RCC 7860 (cell line): Measurements from ENCODE around the gene MYO1G.
"Not testable (repeated sequence)": the region's sequence is repeated elsewhere in the genome, so short reads cannot be mapped to it uniquely, and the experiment has no call there.

ENCODE experiments used
- DNase-seq: peaks from one replicate; pipeline ENCODE4 v3.0.0-alpha.2; 2015; ENCODE audit warnings: low spot score
- FAIRE-seq: peaks from 2 replicates; lab custom pipeline; 2012; peaks lifted over from hg19 to GRCh38; lab: Jason Lieb, UNC

Gene MYO1G

DNA sequence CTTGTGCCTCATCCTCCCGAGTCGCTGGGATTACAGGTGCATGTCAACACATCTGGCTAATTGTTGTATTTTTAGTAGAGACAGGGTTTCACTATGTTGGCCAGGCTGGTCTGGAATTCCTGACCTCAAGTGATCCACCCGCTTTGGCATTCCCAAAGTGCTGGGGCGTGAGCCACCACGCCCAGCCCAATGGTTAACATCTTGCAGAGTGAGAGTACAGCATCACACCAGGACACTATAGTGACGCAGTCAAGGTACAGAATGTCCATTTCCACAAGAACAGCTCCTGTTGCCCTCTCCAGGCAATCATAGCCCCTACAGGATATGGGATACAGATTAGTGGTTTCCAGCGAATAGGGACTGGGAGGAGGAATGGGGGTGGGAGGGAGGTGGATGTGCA is 34.0 kb downstream of the MYO1G start:
- FAIRE-seq (no peak), DNase-seq (no peak)

DNA sequence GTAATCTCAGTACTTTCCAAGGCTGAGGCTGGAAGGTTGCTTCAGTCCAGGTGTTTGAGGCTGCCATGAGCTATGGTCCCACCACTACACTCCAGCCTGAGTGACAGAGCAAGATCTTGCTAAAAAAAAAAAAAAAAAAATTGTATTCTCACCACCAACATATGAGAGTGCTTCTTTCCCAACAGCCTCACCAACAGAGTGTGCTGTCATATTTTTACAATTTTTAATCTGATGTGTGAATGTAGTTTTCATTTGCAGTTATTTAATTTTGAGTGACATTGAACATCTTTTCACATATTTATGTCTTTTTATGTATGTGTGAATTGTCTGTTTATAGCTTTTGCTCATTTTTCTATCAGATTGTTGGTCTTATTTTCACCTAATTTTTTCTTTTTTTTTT is 35.2 kb downstream of the MYO1G start:
- FAIRE-seq, result no peak

DNA sequence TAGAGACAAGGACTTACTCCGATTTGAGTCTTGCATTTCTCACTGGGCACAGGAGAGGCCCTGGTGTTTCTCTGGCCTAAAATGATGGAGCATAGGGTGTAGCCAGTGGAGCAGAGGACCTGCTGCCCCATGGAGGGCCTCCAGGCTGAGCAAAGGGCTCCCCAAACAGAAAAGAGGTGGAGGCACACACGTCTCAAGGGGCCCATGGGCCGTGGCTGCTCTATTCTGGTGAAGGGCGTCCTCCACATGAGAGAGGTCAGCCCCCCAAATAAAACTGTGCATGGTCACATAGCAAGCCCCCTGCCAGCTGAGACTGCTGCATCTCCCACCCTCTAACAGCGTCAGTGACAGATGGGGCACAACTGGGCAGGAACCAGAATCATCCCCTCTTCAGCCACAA is 41.4 kb downstream of the MYO1G start:
- FAIRE-seq, result no peak
- no peak for DNase-seq

More for the DNA sequence above, 35.2 kb downstream of the MYO1G start:
- DNase-seq, result no peak

DNA sequence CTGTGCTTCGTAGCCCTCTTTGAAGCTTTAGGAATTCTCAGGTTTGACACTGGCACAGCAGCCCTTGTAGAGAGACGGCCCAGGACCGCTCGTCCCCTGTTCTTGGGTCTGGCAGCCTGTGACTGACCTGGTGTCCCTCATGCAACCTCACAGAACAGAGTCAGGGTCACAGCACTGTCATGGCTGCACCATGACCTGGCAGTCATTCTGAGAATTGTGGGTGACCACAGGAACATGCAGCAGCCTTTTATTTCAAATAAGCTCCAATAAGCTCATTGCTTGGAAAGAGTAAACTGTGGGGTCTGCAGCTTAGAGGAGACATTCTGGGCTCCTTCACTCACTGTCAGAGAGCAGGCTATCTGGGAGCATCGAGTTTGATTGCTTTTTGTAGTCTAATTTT is 42.5 kb downstream of the MYO1G start:
- no peak for FAIRE-seq
- no peak for DNase-seq

DNA sequence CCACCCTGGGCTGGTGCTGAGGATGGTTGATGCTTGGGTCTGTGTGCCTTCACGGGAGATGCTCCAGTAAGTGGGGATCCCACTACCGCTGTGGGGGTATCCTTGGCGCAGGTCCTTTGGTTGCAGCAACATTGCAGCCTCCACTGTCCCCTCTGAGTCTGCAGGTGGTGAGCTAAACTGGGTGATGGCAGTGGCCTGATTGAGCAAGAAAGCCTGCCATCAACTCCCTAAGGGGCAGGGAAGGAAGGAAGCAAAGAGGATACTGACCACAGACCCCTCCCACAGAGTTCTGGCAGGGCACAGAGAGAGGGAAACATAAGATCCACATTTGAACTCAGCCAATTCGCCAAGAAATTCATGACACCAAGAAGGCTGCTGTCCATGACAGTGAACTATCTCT is 43.2 kb downstream of the MYO1G start:
- no peak for DNase-seq
- FAIRE-seq, result no peak

DNA sequence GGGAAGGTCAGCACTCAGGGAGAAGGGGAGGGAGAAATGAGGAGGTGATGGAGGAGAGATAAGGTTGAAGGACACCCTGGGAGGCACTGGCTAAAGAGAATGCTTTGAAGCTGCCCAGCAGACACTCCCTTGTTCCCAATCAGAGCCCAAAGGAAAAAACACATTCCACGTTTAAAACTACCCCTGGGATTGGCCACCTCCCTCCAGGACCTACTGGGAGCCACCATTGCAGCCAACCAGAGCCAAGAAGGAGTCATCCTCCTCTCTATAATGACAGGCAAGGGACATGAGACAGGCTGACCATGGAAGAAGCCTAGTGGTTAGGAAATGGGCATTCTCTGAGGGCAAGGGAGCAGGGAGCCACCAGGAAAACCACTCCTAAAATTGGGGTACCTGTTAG is 43.8 kb downstream of the MYO1G start:
- DNase-seq (no peak), FAIRE-seq (no peak)

DNA sequence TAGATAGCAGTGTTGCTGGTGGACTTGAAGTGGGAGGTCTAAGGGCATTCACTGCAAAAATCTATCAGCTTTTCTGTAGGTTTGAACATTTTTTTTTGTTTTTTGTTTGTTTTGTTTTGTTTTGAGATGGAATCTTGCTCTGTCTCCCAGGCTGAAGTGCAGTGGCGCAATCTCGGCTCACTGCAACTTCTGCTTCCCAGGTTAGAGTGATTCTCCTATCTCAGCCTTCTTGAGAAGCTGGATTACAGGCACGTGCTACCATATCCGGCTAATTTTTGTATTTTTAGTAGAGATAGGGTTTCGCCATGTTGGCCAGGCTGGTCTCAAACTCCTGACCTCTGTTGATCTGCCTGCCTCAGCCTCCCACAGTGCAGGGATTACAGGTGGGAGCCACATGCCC is 44.3 kb downstream of the MYO1G start:
- FAIRE-seq, DNase-seq: not testable (repeated sequence)

DNA sequence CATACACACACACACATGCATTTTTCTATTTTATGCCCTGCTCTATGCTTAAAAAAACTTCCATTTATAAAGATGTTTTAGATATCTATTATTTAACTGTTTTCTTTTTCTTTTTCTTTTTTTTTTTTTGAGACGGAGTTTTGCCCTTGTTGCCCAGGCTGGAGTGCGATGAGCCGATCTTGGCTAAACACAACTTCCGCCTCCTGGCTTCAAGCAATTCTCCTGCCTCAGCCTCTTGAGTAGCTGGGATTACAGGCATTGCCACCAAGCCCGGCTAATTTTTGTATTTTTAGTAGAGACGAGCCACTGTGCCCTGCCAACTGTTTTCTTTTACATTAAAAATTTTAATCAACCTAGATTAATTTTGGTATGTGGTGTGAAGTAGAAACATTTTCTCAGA is 47.9 kb downstream of the MYO1G start:
- FAIRE-seq, result no peak

DNA sequence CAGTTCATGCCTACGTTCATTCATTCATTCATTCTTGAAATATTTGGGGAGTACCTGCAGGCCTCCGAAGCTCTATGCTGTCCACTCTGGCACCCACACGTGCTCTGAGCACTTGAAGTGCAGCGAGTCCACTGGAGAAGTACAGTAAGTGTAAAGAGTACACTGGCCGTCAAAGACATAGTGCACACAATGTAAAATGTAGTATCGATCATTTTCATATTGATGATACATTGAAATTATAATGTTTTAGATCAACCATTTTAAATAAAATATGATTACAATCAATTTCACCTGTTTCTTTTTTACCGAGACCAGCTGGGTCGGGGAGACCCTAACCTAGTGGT is 56.5 kb downstream of the MYO1G start:
- DNase-seq, result no peak
- FAIRE-seq, result no peak

More for the DNA sequence above, 47.9 kb downstream of the MYO1G start:
- DNase-seq, result no peak

DNA sequence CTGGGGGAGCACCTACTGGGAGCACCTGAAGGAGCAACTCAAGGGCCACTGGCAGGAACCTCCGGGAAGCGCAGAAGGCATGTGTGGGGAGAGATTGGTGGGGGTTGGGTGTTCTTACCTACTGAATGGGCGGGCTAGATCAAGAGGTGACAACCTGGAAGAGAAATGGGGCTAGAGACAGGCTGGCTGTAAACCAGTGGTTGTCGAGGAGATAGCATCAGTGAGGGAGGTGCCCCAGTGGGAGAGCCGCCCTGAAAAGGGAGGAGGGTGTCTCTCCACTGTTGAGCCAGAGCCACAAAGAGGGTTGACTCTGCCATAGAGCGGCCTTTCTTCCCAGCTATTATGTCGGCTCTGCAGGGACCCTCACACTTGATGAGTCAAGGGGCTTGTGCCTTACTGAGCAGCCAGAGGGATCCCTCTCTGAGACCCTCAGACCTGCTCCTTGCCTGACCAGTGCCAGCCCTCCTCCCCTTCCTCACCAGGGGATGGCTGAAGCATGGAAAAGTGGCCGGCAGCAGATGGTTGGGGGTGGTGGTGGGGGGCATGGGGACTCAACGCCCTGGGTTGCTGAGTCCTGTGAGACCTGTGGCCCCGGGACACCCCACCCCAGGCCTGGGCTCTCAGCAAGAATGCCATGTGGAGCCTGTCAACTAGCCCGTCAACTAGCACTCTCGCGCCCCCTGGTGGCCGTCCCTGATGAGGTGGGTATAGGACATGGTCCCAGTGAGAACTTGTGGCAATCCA is 57.0 kb downstream of the MYO1G start:
- FAIRE-seq (no peak), DNase-seq (peak; percentile 54)

DNA sequence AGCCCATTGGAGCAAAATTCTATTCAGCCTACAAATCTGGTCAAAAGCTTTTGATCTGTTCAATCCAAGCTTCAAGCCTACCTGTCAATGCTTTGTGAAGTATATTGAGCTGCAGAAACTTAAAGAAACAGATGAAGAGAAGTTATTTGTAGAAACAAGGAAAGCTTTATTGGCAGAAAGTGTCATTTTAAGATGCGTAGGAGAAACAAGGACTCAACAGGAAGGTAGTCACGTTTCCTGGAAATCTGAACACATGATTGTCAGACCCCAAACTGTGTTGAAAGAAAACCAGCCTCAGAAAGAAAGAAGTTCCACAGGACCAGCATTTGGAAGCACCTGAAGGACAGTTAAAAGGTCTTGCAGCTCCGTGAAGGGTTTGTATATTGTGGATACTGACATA is 58.7 kb downstream of the MYO1G start:
- DNase-seq (no peak), FAIRE-seq (no peak)

DNA sequence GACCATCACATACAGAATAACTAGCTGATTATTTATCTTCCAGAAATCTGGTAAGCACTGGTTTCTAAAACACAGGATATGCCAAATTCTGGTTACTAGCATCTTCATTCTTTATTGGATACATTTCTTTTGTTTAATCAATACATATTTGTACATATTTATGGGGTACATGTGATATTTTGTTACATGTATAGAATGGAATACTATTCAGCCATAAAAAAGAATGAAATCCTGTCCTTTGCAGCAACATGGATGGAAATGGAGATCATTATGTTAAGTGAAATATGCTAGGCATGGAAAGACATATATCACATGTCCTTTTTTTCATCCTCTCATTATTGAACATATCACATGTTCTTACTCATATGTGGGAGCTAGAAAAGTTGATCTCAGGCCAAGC is 60.8 kb downstream of the MYO1G start:
- no peak for FAIRE-seq
- no peak for DNase-seq

DNA sequence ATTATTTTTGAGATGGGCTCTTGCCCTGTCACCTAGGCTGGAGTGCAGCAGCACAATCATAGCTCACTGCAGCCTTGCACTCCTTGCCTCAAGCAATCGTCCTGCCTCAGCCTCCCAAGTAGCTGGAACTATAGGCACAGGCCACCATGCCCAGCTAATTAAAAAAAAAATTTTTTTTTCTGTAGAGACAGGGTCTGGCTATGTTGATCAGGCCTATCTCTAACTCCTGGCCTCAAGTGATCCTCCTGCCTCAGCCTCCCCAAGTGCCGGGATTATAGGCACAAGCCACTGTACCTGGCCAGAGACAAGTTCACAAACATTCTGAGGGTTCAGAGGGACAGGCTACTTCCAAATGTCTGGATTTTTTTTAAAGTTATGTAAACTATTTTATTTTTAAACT is 61.4 kb downstream of the MYO1G start:
- FAIRE-seq (no peak), DNase-seq (no peak)

DNA sequence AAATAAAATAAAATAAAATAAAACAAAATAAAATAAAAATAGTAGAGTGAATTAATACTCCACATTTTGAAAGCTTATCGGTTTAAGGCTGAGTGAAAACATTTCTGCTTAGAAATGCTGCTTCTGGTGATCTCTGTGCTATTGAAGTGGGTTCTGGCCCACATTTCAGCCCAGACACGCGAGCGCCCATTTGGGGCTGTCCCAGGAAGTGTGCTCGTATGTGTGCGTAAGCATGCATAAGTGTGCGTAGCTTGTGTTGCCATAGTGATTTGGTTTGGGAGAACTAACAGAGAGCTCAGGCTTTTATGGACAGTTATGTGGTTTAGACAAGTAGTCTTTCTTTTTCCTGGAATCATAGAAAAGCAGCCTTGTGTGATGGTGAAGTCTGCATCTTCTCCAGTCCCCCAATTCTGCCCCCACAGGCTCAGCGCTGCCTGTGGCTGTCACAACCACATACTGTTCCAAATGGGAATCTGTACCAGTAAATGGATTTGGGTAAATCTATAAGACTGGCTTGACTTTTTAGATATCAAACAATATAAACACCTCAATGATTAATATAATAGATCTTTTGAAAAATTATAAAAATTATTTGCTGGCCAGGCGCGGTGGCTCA is 63.7 kb downstream of the MYO1G start:
- FAIRE-seq, result no peak
- DNase-seq, result no peak

DNA sequence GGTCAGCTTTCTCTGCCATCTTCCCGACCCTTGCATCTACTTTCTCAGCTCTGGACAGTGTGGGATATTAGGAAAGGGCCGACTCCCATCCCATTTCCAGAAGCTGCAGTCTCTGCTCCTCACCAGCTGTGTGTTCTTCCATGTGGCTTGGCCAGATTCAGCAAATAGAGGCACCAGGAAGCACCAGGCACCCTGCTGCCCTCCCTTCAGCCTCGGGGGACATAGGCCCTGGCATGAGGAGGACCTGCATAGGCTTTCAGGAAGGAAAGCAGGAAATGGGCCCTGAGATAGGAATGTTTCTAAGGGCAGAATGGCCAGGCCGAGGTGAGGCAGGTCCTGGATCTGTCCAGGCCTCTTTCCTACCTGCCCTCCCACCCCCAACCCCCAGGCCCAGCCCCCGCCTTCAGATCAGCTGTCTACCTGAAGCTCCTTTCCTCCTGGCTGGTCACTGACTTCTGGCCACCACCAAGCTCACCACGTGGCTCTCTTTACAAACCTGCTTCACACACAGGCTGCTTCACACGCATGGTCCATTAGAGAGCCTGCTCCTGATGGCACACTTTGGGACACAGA is 66.0 kb downstream of the MYO1G start:
- DNase-seq, result no peak

More for the DNA sequence above, 66.0 kb downstream of the MYO1G start:
- FAIRE-seq, result no peak
